Lung (tissue), 12 donors: ENCODE results near the gene KIRREL1. TPM values are rescaled to one million over a fixed set of nuclear protein-coding genes. Genes with fewer than 3 reads are reported as not detected.

Experiments used
- ATAC-seq: fragments of 200-7000 bp; cut with Tn5 transposase; one replicate; pipeline ENCODE4 v1.9.1; 2020; ENCODE audit warnings: moderate number of reproducible peaks; ENCODE audit not compliant: insufficient read depth, low FRiP score
- DNase-seq, 3 donors: peaks; one replicate each; pipeline ENCODE4 v3.0.0-alpha.2; 2013 to 2017
- H3K27ac ChIP-seq, 2 donors: one replicate each; pipeline ENCODE4 v1.5.1; 2013; ENCODE audit warnings: mild to moderate bottlenecking in 2 of 2, moderate library complexity in 2 of 2, control low read depth in 1 of 2, inconsistent platforms in 1 of 2, low read depth in 1 of 2, low read length in 1 of 2
- H3K27me3 ChIP-seq, 3 donors: one replicate each; pipeline ENCODE4 v1.5.1; 2013; ENCODE audit warnings: low read length in 2 of 3; ENCODE audit not compliant: control insufficient read depth in 3 of 3, insufficient read depth in 3 of 3
- H3K36me3 ChIP-seq, 4 donors: one replicate each; pipeline ENCODE4 v1.5.1; 2013; ENCODE audit warnings: low read length in 4 of 4, mild to moderate bottlenecking in 1 of 4, moderate library complexity in 1 of 4; ENCODE audit not compliant: control insufficient read depth in 4 of 4, insufficient read depth in 4 of 4
- H3K4me1 ChIP-seq, 5 donors: one replicate each; pipeline ENCODE4 v1.5.1; 2013; ENCODE audit warnings: low read length in 5 of 5, mild to moderate bottlenecking in 2 of 5, moderate library complexity in 1 of 5; ENCODE audit not compliant: control insufficient read depth in 5 of 5, insufficient read depth in 5 of 5
- H3K4me3 ChIP-seq: one replicate; pipeline ENCODE4 v1.5.1; 2013; ENCODE audit warnings: mild to moderate bottlenecking, control low read depth, moderate library complexity
- H3K9ac ChIP-seq, 2 donors: one replicate each; pipeline ENCODE4 v1.5.1; 2013; ENCODE audit warnings: low read length in 2 of 2, control low read depth in 1 of 2; ENCODE audit not compliant: insufficient read depth in 1 of 2
- H3K9me3 ChIP-seq, 4 donors: one replicate each; pipeline ENCODE4 v1.5.1; 2013; ENCODE audit warnings: low read length in 3 of 4, mild to moderate bottlenecking in 1 of 4, moderate library complexity in 1 of 4; ENCODE audit not compliant: control insufficient read depth in 4 of 4, insufficient read depth in 3 of 4
- CTCF ChIP-seq: IDR thresholded peaks from 2 replicates; pipeline ENCODE4 v1.5.1; 2012; ENCODE audit warnings: mild to moderate bottlenecking; ENCODE audit errors: control extremely low read depth, extremely low read depth
- WGBS, 2 donors: extraction: QIAGEN DNeasy Blood & Tissue Kit; methylation state at CpG; one replicate each; pipeline ENCODE4 v1.1.7; 2013; 5-methylcytosine and 5-hydroxymethylcytosine counted together
- polyA plus RNA-seq, 2 donors: library from polyadenylated mRNA; stranded (reverse); fragments of 200-250 nt; gene quantifications; one replicate each; pipeline ENCODE4 v1.2.1, GENCODE V29; 2013
- total RNA-seq, 2 donors: library from RNA; depleted of rRNA in 1 of 2; stranded (reverse); fragments of >200 nt in 1 of 2; gene quantifications; one replicate each; pipeline ENCODE4 v1.2.1, GENCODE V29; 2014 to 2021
- donor health status: control.
- donor health status: control.
- donor health status: Bipolar disorder and iron deficiency.
- donor health status: healthy.
- donor health status: DM: yes; HTN: yes; CAD: no.

The KIRREL1 gene
- total and polyA plus RNA-seq, 4 donors, result 7.5 to 41.8 (median 26.5) TPM

DNA sequence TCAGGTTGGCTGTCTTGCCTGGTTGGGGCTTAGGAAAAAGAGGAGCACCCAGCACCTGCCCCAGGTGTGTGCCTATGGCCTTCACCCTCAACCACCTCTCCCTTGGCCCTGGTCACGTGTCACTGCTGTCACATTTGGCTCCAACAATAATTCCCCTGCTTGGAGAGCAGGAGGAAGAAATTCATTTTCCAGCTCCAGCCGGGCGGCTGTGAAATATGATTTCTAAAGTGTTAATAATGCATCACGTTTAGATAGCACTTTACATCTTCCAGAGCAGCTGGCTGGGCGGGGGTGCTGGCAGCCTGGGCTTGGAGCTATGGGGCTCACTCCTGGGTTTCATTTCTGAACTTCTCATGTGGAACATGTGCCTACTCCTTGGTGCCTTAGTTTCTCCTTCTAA, 63.1 kb downstream of the KIRREL1 start:
- WGBS, 2 donors, result 58 to 67% methylated on average over 5 of the region's 5 CpGs
- DNase-seq (no peak), ATAC-seq (no peak)
- no peak overlapping the region for H3K9ac ChIP-seq
- no peak for TF ChIP-seq CTCF
- H3K4me3 ChIP-seq, result no peak overlapping the region
- peaks cover 0 to 2% (median 0%) of the 10 kb centered on the region in 4 donors for H3K36me3 ChIP-seq
- peaks cover 0 to 52% (median 18%) of the 10 kb centered on the region in 5 donors for H3K4me1 ChIP-seq
- no peaks in the 10 kb centered on the region for H3K9me3 ChIP-seq
- no peaks in the 10 kb centered on the region for H3K27me3 ChIP-seq
- H3K27ac ChIP-seq, result no peak overlapping the region

DNA sequence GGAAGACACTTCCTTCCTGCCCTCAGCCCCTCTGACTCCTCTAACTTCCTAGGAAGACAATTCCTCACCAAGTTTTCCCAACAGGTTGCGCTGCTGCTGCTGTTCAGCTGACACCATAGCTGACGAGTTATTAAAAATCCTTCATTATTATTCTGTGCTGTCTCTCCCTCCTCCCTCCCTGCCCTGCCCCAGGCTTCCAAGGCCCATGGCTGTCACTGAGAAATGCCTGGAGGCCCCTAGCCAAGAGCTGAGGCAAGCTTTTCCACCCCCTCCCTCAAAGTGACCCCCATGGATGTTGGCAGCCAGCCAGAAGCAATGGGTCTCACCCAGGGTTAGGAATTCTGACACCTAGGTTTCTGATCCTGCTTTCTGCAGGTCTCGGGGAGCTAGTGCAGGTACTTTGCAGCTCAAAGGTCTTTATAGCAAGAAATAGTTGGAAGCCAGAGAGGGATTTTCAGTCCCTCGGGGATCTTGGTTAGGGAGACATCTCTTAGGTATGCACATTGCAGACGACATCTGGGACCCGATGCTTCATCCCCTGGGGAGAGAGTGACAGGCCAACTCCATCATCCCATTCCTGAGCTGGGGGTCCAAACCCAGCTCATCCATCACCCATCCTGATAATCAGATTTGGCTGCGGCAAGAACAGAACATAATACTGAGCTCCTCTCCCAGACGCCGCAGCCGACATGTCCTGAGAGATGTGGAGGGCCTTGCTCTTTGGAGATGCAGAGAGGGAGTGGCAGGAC, 65.0 kb downstream of the KIRREL1 start:
- Histone ChIP-seq H3K4me1 (peaks cover 0 to 52% (median 18%) of the 10 kb centered on the region in 5 donors), H3K9me3 (no peaks in the 10 kb centered on the region), H3K9ac (no peak overlapping the region), H3K27ac (no peak overlapping the region), H3K4me3 (no peak overlapping the region), H3K36me3 (peaks cover 0 to 2% (median 2%) of the 10 kb centered on the region in 4 donors), H3K27me3 (no peaks in the 10 kb centered on the region)
- WGBS, 2 donors, result 78 to 86% methylated on average over 10 of the region's 10 CpGs
- ATAC-seq (no peak), DNase-seq (peak in 1 of 3 donors; percentile 30)
- TF ChIP-seq CTCF, result no peak

- H3K27ac ChIP-seq, result peak overlapping the region in 1 of 2 donors; percentile 6
- 34 to 45% methylated on average over 4 of the region's 4 CpGs for WGBS, 2 donors
- H3K4me1 ChIP-seq, result peaks cover 0 to 52% (median 18%) of the 10 kb centered on the region in 5 donors
- DNase-seq (peak; percentile 82 to 85 (median 84)), ATAC-seq (no peak)
- no peak for TF ChIP-seq CTCF
- H3K27me3 ChIP-seq, result no peaks in the 10 kb centered on the region
- H3K4me3 ChIP-seq, result no peak overlapping the region
- no peaks in the 10 kb centered on the region for H3K9me3 ChIP-seq
- peak overlapping the region in 1 of 2 donors; percentile 9 for H3K9ac ChIP-seq
- peaks cover 0 to 6% (median 2%) of the 10 kb centered on the region in 4 donors for H3K36me3 ChIP-seq
Observed at GRCh38 chr1:158059984-158060383, 66.5 kb downstream of the KIRREL1 start.
